Measurements from ENCODE around the gene MTA3. TPM values are rescaled to one million over a fixed set of nuclear protein-coding genes. Genes with fewer than 3 reads are reported as not detected.

Gene MTA3
- total RNA-seq, 1 donor from 2014 or later, result 37.0 TPM

Small RNA genes within 50 kb of the gene (small RNA-seq; reads per million reads assigned to genes)
- gene AC074375.1 (not detected), gene RNU6-137P (not detected)

Other genes starting within 250 kb of the MTA3 start
- gene COX7A2L, start 207.4 kb upstream of the MTA3 start, total RNA-seq, result 145 TPM
- 0.16 TPM for gene KCNG3, start 74.7 kb upstream of the MTA3 start, total RNA-seq
- not detected for gene OXER1, start 195.5 kb downstream of the MTA3 start, total RNA-seq
- 0.62 TPM for gene HAAO, start 224.0 kb downstream of the MTA3 start, total RNA-seq

Data from occipital lobe (tissue), 2 donors.